K562 (cell line): ENCODE results near the gene DTX1. TPM values are rescaled to one million over a fixed set of nuclear protein-coding genes. Genes with fewer than 3 reads are reported as not detected.

Experiments used
- ATAC-seq: fragments of 200-7000 bp; cut with Tn5 transposase; 3 replicates; pipeline ENCODE4 v1.9.1; 2020; ENCODE audit warnings: moderate library complexity
- BruUV-seq: library from RNA; stranded (reverse); fragments of 400-500 nt; replicated peaks from 2 replicates; lab custom pipeline; 2021; lab: Mats Ljungman, UMichigan
- CTCF ChIA-PET: fragments of 300-600 bp; formaldehyde crosslinking; extraction: SDS; loops from one replicate; lab custom pipeline; 2021; ENCODE audit warnings: low intra/inter-chr PET ratio; lab: Yijun Ruan, JAX
- POLR2A ChIA-PET: fragments of 300-600, 350-650 bp; sonication (Branson Sonifier 250); formaldehyde crosslinking; extraction: SDS; loops from one replicate; lab custom pipeline; 2021; ENCODE audit warnings: antibody characterized with exemption, inconsistent platforms; lab: Yijun Ruan, JAX
- DNase-seq, 4 experiments: peaks; one replicate each; pipeline versions ENCODE4 v3.0.0 to v3.0.0-alpha.2; 2011 to 2018; ENCODE audit warnings: low spot score in 3 of 4, mixed read lengths in 3 of 4; ENCODE audit errors: extremely low read depth in 1 of 4
- FAIRE-seq: peaks from 2 replicates; lab custom pipeline; 2011; peaks lifted over from hg19 to GRCh38; lab: Jason Lieb, UNC
- H2AFZ ChIP-seq: 2 replicates; pipeline ENCODE4 v1.6.0; 2011; ENCODE audit warnings: low read depth, low read length, control low read depth, inconsistent platforms
- H3K27ac ChIP-seq: fragments of 200-600 bp; 3 replicates; pipeline ENCODE4 v1.8.0; 2011; ENCODE audit warnings: low read depth, mild to moderate bottlenecking, control low read depth, inconsistent platforms, low read length, moderate library complexity, mixed read lengths; ENCODE audit errors: extremely low read depth
- H3K27me3 ChIP-seq, 2 experiments: fragments of 300-600 bp in 1 of 2; 2 replicates in 1 of 2; 3 replicates in 1 of 2; pipeline versions ENCODE4 v1.6.0 to v1.8.0; 2011; ENCODE audit warnings: inconsistent platforms in 2 of 2, low read length in 2 of 2, mild to moderate bottlenecking in 1 of 2, mixed read lengths in 1 of 2, moderate library complexity in 1 of 2; ENCODE audit not compliant: control insufficient read depth in 2 of 2, insufficient read depth in 2 of 2
- H3K36me3 ChIP-seq: fragments of 300-600 bp; 3 replicates; pipeline ENCODE4 v1.8.0; 2011; ENCODE audit warnings: mild to moderate bottlenecking, low read length, inconsistent platforms; ENCODE audit not compliant: control insufficient read depth, insufficient read depth
- H3K4me1 ChIP-seq, 2 experiments: fragments of 200-600 bp in 1 of 2; replicated peaks in 1 of 2; 2 replicates in 1 of 2; 3 replicates in 1 of 2; pipeline versions ENCODE4 v1.5.1 to v1.8.0; 2011; ENCODE audit warnings: inconsistent platforms in 2 of 2, low read length in 2 of 2, mild to moderate bottlenecking in 1 of 2, mixed read lengths in 1 of 2, moderate library complexity in 1 of 2; ENCODE audit not compliant: control insufficient read depth in 2 of 2, insufficient read depth in 2 of 2
- H3K4me2 ChIP-seq: 2 replicates; pipeline ENCODE4 v1.6.1; 2011; ENCODE audit warnings: low read length, control low read depth, inconsistent platforms, mixed read lengths; ENCODE audit not compliant: insufficient read depth
- H3K4me3 ChIP-seq: fragments of 200-600 bp; sonication (generic), shearing (Covaris generic); 2 replicates; pipeline ENCODE4 v1.5.1; 2016; ENCODE audit warnings: control low read depth, inconsistent platforms
- H3K79me2 ChIP-seq: fragments of 200-600 bp; 3 replicates; pipeline ENCODE4 v1.8.0; 2011; ENCODE audit warnings: low read length, inconsistent platforms; ENCODE audit not compliant: control insufficient read depth, insufficient read depth
- H3K9ac ChIP-seq, 2 experiments: 2 replicates each; pipeline versions ENCODE4 v1.6.0 to v1.6.1; 2011; ENCODE audit warnings: low read depth in 2 of 2, low read length in 2 of 2, control low read depth in 1 of 2, inconsistent platforms in 1 of 2, mild to moderate bottlenecking in 1 of 2, mixed read lengths in 1 of 2; ENCODE audit not compliant: insufficient read depth in 1 of 2
- H3K9me1 ChIP-seq: one replicate; pipeline ENCODE4 v1.6.0; 2011; ENCODE audit warnings: inconsistent platforms, mild to moderate bottlenecking, low read length, moderate library complexity; ENCODE audit not compliant: control insufficient read depth, insufficient read depth
- H3K9me3 ChIP-seq: replicated peaks from 2 replicates; pipeline ENCODE4 v1.5.1; 2011; ENCODE audit warnings: low read depth, low read length, inconsistent platforms; ENCODE audit not compliant: control insufficient read depth, insufficient read depth
- H4K20me1 ChIP-seq: replicated peaks from 2 replicates; pipeline ENCODE4 v1.6.1; 2011; ENCODE audit warnings: low read length, inconsistent platforms, mixed read lengths; ENCODE audit not compliant: control insufficient read depth, insufficient read depth
- BCOR ChIP-seq: fragments of 450-650 bp; IDR thresholded peaks from 2 replicates; pipeline ENCODE4 v1.6.1; 2016
- BRD9 ChIP-seq: fragments of 450-650 bp; IDR thresholded peaks from 2 replicates; pipeline ENCODE4 v1.6.1; 2018; ENCODE audit warnings: low read depth; ENCODE audit not compliant: partially characterized antibody
- CEBPB ChIP-seq: fragments of 450-650 bp; IDR thresholded peaks from 2 replicates; pipeline ENCODE4 v1.6.1; 2016; ENCODE audit warnings: missing genetic modification characterization, missing compliant biosample characterization
- FOXK2 ChIP-seq, 2 experiments: fragments of 450-650 bp; IDR thresholded peaks in 1 of 2; conservative IDR thresholded peaks in 1 of 2; 2 replicates each; pipeline ENCODE4 v1.6.1; 2016; ENCODE audit warnings: low read depth in 2 of 2, mild to moderate bottlenecking in 1 of 2
- KDM1A ChIP-seq, 2 experiments: fragments of 450-650 bp; IDR thresholded peaks; 2 replicates each; pipeline ENCODE4 v1.6.1; 2016; ENCODE audit warnings: mild to moderate bottlenecking in 2 of 2
- KHSRP ChIP-seq: fragments of 450-650 bp; IDR thresholded peaks from 2 replicates; pipeline ENCODE4 v1.6.1; 2017
- MAX ChIP-seq: sonication (generic); formaldehyde crosslinking; IDR thresholded peaks from 2 replicates; pipeline ENCODE4 v1.9.0; 2022; ENCODE audit warnings: mild to moderate bottlenecking, missing genetic modification reagents
- NFIC ChIP-seq: fragments of 450-650 bp; IDR thresholded peaks from 2 replicates; pipeline ENCODE4 v1.6.1; 2017; ENCODE audit warnings: mild to moderate bottlenecking, inconsistent platforms
- RBM14 ChIP-seq: fragments of 200-400 bp; formaldehyde crosslinking; IDR thresholded peaks from 2 replicates; pipeline ENCODE4 v1.6.1; 2018; ENCODE audit warnings: low read depth, mild to moderate bottlenecking, low read length, moderate library complexity, borderline replicate concordance; ENCODE audit not compliant: insufficient read depth
- RBM25 ChIP-seq: fragments of 200-400 bp; formaldehyde crosslinking; IDR thresholded peaks from 2 replicates; pipeline ENCODE4 v1.6.1; 2018; ENCODE audit warnings: low read length, low read depth, moderate library complexity; ENCODE audit not compliant: severe bottlenecking
- TCF3 ChIP-seq: sonication (generic); formaldehyde crosslinking; IDR thresholded peaks from 2 replicates; pipeline ENCODE4 v1.4.0; 2020; ENCODE audit warnings: mild to moderate bottlenecking, missing genetic modification reagents
- ZBED1 ChIP-seq: IDR thresholded peaks from 2 replicates; pipeline ENCODE4 v1.6.1; 2014
- ZFP1 ChIP-seq: fragments of 450-650 bp; formaldehyde crosslinking; IDR thresholded peaks from 2 replicates; pipeline ENCODE4 v1.4.0; 2020; ENCODE audit warnings: mild to moderate bottlenecking, mixed read lengths
- ZFP36 ChIP-seq: fragments of 150-350 bp; IDR thresholded peaks from 2 replicates; pipeline ENCODE4 v1.6.1; 2018; ENCODE audit warnings: low read length, low read depth; ENCODE audit not compliant: partially characterized antibody
- ZKSCAN3 ChIP-seq: fragments of 250-450 bp; sonication (Bioruptor Pico); IDR thresholded peaks from 2 replicates; pipeline ENCODE4 v1.4.0; 2020
- ZNF431 ChIP-seq: sonication (generic); formaldehyde crosslinking; IDR thresholded peaks from 2 replicates; pipeline ENCODE4 v1.8.0; 2022; ENCODE audit warnings: mild to moderate bottlenecking, missing genetic modification reagents
- WGBS: fragments of 100-300 bp; shearing (Covaris generic); methylation state at CpG from one replicate; pipeline ENCODE4 v1.1.6; 2016; ENCODE audit warnings: low coverage, mixed read lengths; ENCODE audit not compliant: insufficient coverage; ENCODE audit errors: missing lambda C conversion rate; 5-methylcytosine and 5-hydroxymethylcytosine counted together
- in situ Hi-C: fragments of 300-500 bp; cut with MboI; formaldehyde crosslinking; loops from 4 replicates; pipeline ENCODE4 v1.15.0; 2018; ENCODE audit warnings: inconsistent platforms, mixed read lengths
- intact Hi-C: fragments of 100-400 bp; cut with micrococcal nuclease; formaldehyde crosslinking; loops from 2 replicates; pipeline ENCODE4 v1.14.2; 2022
- polyA plus RNA-seq, 8 experiments: library from polyadenylated mRNA; depleted of rRNA in 4 of 8; stranded (reverse) in 5 of 8; unstranded in 3 of 8; fragments of >200 nt; fragmentation: Nextera tagmentation in 2 of 8; fragmentation: Illumina TruSeq in 1 of 8; extraction: Ambion mirVana in 2 of 8; extraction: Trizol in 1 of 8; gene quantifications; 2 replicates each; pipeline versions ENCODE4 v1.2.1 to v1.2.3, GENCODE V29; 2011 to 2014; ENCODE audit warnings: inconsistent platforms in 1 of 8, missing spikeins in 1 of 8
- total RNA-seq, 7 experiments: library from RNA; depleted of rRNA in 6 of 7; stranded (reverse); fragments of >200 nt in 6 of 7; fragmentation: Illumina TruSeq in 2 of 7; extraction: Trizol in 2 of 7; gene quantifications; 2 replicates each; pipeline versions ENCODE4 v1.2.1 to v1.2.3, GENCODE V29; 2011 to 2021; ENCODE audit warnings: low replicate concordance in 1 of 7
- TF ChIP-seq, protein P1 (sequence below): IDR thresholded peaks from 3 replicates; pipeline ENCODE4 v1.6.1; 2011; ENCODE audit warnings: borderline replicate concordance, mild to moderate bottlenecking; ENCODE audit not compliant: insufficient read length, insufficient read depth
- TF ChIP-seq, protein P2 (sequence below): fragments of 250-450 bp; sonication (Bioruptor Pico); IDR thresholded peaks from 2 replicates; pipeline ENCODE4 v1.8.0; 2022; ENCODE audit warnings: inconsistent platforms

The DTX1 gene
- total and polyA plus RNA-seq, 9 of the 15 experiments (the other 6 are each of a cell fraction or from before 2014, with no cell fraction given): not detected

DNA sequence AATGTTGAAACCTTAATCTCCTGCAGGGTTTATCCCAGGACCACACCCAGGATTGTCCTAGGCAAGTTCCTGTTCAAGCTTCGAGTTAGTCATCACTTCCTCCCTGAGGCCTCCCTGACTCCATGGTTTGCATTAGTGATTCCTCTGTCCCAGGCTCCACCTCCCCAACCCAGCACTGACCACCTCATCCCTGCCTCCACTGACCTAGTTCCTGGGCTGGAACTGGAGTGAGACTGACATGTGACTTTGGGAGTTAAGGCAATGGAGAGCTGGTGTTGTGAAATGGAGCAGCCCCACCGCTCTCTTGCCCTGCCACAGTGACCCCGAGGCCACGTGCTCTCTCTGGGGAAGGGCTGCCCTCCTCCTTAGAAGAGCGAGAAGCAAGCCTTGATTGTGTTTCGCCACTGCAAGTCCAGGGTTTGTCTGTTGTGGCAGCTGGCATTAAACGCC is 15.8 kb upstream of the DTX1 start (continued):
- TF ChIP-seq NFIC (no peak), BRD9 (no peak), FOXK2 (conservative IDR thresholded peaks at IDR 0.05 in 1 of 2, IDR thresholded peaks at IDR 0.05 in 1 of 2; ENCODE audit: low read depth in 2 of 2) (no peak), MAX (CRISPR knock-in tag) (peak; percentile 19; the same call in 1 of the 2 replicates), KDM1A (IDR thresholded peaks at IDR 0.05) (no peak)
- TF ChIP-seq, protein P1, sequence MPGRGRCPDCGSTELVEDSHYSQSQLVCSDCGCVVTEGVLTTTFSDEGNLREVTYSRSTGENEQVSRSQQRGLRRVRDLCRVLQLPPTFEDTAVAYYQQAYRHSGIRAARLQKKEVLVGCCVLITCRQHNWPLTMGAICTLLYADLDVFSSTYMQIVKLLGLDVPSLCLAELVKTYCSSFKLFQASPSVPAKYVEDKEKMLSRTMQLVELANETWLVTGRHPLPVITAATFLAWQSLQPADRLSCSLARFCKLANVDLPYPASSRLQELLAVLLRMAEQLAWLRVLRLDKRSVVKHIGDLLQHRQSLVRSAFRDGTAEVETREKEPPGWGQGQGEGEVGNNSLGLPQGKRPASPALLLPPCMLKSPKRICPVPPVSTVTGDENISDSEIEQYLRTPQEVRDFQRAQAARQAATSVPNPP: no peak

- H2AFZ ChIP-seq: no peak overlapping the region
- TF ChIP-seq, protein P2, sequence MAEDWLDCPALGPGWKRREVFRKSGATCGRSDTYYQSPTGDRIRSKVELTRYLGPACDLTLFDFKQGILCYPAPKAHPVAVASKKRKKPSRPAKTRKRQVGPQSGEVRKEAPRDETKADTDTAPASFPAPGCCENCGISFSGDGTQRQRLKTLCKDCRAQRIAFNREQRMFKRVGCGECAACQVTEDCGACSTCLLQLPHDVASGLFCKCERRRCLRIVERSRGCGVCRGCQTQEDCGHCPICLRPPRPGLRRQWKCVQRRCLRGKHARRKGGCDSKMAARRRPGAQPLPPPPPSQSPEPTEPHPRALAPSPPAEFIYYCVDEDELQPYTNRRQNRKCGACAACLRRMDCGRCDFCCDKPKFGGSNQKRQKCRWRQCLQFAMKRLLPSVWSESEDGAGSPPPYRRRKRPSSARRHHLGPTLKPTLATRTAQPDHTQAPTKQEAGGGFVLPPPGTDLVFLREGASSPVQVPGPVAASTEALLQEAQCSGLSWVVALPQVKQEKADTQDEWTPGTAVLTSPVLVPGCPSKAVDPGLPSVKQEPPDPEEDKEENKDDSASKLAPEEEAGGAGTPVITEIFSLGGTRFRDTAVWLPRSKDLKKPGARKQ (CRISPR knock-in tag): no peak
- no peak for TF ChIP-seq CEBPB (tag)
- no peak for TF ChIP-seq ZKSCAN3 (CRISPR knock-in tag)
- no peak for TF ChIP-seq ZBED1
- peak; percentile 72 for TF ChIP-seq RBM25
- no peak for TF ChIP-seq TCF3 (CRISPR knock-in tag)
- TF ChIP-seq ZFP36: peak; percentile 69
- TF ChIP-seq BCOR: peak; percentile 64; the same call in 1 of the 2 replicates
- TF ChIP-seq ZFP1 (CRISPR knock-in tag): no peak
- no peak for TF ChIP-seq RBM14
- TF ChIP-seq KHSRP: no peak
- no peak for TF ChIP-seq ZNF431
- TF ChIP-seq, all 486 proteins: peak for 3
- Histone ChIP-seq H3K27ac (no peak overlapping the region), H3K4me1 (no peaks in the 10 kb centered on the region; a peak in 2 of 5 replicates), H3K4me2 (no peak overlapping the region), H3K4me3 (no peak overlapping the region), H3K36me3 (no peaks in the 10 kb centered on the region), H3K27me3 (peaks cover 6 to 27% of the 10 kb centered on the region in 2 experiments; a peak in 3 of 5 replicates), H3K9me3 (no peaks in the 10 kb centered on the region), H3K79me2 (no peaks in the 10 kb centered on the region), H3K9me1 (no peaks in the 10 kb centered on the region), H4K20me1 (no peaks in the 10 kb centered on the region; the same call in 1 of the 2 replicates), H3K9ac (no peak overlapping the region)
- FAIRE-seq (no peak), ATAC-seq (no peak), DNase-seq (no peak)
- no TSS peak for BruUV-seq
- in situ Hi-C loops (no loop called here), intact Hi-C loops (no loop called here)
- ChIA-PET CTCF (no interaction called here), POLR2A (no interaction called here)
- WGBS: under 1% methylated on average over 7 of the region's 7 CpGs
Measured at GRCh38 chr12:113041560-113041959, 15.0 kb upstream of the DTX1 start.
